A172 (cell line): ENCODE data around the gene OSTN. TPM values are rescaled to one million over a fixed set of nuclear protein-coding genes. Genes with fewer than 3 reads are reported as not detected.
"Not testable (repeated sequence)": the region's sequence is repeated elsewhere in the genome, so short reads cannot be mapped to it uniquely, and the experiment has no call there.

Experiments used
- DNase-seq: peaks from one replicate; pipeline ENCODE4 v3.0.0-alpha.2; 2015; ENCODE audit warnings: low spot score
- total RNA-seq: library from RNA; depleted of rRNA; stranded (reverse); fragments of >200 nt; shearing (Covaris generic); gene quantifications from 2 replicates; pipeline ENCODE4 v1.2.3, GENCODE V29; 2014

The OSTN gene
- total RNA-seq, 1 experiment from 2014 or later: not detected

DNA sequence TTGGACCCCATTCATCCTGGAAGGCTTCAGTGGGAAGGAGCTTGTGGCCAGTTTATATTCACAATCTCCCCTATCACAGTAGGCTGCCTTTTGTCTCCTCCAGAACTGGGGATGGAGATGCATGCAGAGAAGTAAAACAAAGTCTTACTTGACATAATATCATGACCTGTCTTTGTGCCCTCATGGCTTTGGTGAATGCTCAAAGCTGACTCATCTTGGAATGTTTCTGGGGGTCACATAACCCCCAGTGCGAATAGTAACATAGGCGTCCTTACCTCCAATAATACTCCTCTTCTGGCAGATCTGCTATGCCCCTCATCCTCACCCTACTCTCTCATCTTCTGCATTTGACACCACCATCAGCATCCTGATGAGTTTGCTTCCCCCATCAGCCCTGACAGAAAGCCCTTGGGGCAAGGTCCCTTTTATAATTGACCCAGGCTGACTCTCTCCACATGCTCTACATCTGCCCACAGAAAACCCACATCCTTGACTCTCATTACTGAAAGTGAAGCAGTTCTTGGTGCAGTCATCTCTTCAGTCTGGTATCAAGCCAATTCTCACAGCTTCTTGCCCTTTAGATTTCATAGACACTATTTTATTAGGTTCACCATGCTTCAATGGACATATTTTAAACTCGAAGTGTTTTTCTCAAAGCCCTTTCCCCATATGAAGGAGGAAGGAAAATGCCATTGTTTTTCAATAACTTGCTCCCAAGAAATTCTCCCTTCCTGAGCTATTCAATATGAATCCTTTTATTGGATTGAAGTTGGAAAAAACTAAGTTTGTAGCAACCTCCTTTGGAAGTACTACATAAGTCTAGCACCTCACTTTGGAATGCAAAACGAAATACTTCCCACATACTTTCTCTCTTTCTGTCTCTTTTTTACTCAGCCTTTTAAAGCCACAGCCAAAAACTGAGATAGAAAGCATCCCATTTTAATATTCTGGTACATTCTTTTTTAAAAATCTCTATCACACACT, 36.6 kb downstream of the OSTN start:
- peak; percentile 11 for DNase-seq

DNA sequence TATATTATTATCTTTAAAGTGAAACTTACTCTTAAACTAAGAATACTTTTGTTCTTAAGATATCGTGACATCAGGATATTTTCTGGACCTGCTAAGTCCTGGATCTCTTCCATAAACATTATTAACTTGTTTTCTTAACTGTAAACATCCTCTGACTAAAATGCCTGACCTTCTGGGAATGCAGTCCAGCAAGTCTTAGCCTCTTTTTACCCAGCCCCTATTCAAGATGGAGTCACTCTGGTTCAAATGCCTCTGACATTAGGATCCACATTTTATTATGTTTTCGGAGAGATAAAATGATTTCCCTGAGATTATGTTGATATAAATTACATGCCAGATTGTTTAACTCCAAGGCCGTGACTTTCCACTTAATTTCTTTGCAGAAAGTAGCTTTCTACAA, 37.6 kb downstream of the OSTN start:
- DNase-seq: no peak

DNA sequence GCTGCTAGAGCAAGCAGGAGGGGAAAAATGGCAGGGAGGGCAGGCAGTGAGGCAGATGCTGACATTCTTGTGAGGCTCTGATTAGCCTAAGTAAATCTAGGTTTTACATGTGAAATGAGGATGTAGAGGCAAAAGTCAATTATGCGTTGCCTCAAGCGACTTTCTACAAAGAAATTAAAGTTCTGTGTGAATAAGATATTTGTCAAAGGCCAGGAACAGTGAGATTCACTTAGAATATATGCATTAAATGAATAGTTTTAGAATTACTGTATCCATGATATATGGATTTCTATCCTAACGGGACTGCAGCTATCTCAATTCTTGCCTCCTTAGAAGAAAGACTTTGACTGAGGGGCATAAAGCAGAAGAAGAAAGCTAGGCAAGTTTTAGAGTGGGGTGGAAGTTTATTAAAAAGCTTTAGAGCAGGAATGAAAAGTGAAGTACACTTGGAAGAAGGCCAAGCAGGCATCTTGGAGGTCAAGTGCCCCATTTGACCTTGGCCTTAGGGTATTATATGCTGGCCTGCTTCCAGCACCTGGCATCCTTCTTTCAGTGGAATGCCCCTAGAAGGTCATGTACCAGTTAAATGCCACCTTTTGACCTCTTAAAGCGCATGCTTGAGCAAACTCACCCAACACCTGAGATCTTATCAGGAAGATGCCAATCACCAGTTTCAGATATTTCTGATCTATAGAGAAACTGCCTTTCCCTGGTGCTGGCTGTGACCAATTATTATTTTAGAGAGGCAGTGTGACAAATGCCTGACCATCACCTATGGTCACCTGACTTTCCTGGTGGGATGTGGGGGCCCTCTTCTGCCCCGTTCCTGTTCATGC, 38.2 kb downstream of the OSTN start:
- DNase-seq: no peak

DNA sequence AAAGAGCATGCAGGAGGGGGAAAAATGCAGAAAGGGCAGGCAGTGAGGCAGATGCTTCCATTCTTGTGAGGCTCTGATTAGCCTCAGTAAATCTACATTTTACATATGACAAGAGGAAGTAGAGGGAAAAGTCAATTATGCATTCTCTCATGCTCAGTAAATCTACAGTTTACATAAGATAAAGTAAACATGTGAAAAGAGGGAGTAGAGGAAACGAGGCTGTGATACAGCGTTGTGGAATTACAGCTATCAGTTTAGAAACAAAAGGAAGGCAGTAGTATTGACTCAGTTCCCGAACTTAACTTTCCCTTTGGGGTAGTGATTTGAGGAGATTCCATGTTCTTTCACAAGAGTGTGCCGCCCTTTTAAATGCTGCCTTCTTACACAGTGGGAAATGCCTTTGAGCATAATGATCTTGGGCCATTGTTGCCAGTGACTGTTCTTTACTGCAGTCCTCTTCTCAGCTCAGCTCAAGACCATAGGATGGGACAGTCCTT, 39.3 kb downstream of the OSTN start:
- peak; percentile 13 for DNase-seq

DNA sequence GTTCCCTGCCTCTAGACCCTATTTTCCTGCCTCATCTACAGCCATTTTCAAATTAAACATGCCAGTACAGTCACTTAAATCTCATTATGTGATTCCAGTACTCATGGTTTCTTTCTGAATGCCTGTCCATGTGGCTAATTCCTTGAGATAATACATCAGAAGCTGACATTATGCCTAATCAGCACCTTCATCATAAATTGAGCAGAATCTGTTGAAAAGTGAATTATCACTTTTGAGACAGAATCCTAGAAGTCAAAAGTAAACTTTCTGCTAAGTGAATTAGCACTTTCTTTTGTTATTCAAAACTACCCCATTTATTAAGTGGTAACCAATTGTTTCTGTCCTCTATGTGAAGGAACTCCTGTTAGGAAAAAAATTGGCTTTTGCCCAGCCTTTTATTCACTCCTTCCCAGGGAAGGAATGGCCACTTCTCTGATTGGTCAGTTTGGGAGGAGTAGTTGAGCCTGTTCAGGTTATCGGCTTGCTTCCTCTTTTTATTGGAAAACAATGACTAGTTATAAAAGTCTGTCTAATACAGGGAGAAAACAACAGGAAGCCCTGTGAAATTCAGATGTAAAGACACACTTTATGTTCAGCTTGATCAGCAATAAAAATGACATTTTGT, 40.5 kb downstream of the OSTN start:
- no peak for DNase-seq

DNA sequence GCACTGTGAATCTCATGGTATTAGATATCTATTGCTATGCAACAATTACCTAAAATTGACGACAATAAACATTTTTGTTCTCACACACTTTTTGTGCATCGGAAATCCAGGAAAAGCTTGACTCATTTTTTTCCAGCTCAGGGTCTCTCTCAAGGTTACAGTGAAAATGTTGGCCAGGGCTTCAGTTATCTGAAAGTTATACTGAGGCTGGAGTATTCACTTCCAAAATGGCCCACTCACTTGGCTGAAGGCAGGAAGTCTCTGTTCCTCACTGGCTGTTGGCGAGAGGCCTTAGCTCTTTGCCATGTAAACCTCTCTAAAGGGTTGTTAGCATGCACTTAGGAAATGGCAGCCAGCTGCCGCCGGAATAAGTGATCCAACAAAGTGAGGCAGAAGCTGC, 41.4 kb downstream of the OSTN start:
- no peak for DNase-seq

DNA sequence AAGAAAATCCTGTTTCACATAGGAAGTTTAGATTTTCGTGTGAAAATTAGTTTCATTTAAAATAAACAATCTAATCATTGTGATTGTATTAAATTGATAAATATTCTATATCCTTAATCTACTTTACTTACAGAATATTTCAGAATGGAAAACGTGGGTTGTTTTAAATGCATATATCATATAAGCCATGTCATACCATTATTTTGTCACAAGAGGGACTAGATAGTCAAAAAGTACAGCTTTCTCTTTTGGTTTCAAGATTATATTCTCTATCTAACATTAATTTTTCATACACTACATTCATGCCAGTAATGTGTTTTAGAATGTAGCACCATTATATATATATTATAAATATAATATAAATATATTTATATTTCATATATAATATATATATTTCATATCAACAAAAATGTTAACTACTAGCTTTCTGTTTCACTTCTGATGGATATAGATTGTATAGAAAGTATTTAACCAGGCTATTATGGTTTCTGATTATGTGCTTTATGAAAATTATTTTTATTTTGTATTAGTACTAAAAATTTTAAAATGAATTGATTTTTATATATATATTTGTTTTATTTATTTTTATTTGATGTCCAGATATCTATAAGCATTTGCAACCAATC, 45.3 kb downstream of the OSTN start:
- DNase-seq: no peak

DNA sequence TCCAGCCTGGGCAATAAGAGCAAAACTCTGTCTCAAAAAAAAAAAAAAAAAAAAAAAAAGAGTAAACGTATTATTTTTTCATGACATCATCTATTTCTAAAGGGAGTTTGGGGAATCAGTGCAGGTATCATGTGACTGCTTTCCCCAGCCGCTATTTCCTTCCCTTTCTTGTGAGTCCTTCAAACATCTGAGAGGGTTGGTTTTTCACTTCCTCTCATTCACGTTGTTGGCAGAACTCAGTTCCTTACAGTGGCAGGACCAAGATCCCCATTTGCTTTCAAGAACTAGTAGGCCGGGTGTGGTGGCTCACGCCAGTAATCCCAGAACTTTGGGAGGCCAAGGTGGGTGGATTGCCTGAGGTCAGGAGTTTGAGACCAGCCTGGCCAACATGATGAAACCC, 47.0 kb downstream of the OSTN start:
- not testable (repeated sequence) for DNase-seq

DNA sequence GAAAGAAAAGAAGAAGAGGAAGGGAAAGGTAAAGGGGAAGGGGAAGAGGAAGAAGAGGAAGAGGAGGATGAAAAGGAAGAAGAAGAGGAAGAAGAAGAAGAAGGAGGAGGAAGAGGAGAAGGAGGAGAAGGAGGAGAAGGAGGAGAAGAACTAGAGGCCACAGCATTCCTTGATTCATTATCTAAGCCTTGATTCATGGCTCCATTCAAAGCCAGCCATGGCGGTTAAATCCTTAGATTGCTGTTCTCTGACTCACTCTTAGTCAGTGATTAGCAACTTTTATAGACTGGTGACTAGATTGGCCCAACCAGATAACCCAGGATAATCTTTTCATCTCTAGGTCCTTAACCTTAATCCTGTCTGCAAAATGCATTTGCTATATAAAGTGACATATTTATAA, 47.6 kb downstream of the OSTN start:
- peak; percentile 95 for DNase-seq

DNA sequence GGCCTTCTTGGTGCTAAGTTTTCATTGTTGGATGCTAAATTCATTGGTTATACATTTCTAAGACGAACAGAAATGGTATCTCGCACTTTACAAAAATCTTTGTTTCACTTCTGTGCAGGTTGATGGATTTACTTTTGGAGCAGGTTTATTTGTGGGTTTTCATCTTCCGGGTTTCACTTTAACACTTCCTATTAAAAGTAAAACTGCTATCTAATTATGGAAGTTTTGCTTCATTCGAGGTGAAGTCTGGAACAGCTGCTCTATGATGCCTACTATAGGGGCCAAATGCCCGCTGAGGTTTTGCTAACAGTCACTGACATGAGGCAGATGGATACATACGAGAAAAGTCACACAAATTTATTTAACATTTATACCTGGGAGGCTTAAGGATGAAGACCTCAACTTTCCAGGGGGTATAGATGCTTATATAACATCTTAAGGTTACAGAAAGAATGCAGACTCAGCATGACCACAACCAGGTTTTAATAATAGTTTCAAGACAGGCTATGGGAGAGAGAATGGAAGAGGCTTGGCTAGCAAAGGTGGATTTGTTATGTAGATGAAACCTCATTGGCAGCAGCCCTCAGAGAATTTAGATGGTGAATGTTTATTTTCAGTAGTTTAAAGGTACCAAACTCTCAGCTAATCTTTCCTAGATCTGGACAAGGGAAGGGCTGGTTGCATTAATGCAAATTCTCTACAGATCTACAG, 54.2 kb downstream of the OSTN start:
- DNase-seq: no peak

DNA sequence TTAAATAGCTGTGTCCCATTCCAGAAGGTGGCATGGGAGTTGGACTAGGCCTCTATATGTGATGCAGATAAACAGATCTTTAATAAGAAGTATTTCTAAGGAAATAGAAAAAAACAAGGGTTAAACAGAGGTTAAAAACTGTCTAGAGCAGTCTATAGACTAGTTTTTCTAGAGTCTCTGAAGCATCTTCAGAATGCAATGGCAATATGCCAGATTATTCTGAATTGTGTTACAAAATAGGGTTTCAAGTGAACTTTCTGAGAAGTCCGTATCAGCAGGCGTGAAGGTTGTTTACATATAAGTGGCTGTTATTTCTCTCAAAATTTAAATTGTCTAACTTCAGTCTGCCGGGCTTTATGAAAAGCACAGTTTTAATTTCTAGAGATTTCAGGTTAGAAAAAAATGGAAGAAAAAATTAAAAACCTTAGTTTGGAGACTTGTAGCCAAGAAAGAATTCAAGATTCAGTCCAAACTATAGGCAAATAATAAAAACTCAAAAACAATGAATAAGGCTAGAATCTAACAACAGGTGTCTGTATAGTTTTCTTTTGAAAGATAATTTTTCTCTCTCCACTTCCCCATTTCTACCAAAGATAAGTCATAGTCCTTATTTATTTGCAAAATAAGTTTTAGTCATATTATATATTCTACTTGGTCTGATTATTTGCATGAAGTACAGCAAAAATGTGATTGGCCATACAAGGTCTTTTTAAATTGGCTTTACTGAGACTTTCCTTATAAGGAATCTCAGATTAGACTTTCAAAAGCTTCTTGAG, 55.2 kb downstream of the OSTN start:
- DNase-seq: no peak

DNA sequence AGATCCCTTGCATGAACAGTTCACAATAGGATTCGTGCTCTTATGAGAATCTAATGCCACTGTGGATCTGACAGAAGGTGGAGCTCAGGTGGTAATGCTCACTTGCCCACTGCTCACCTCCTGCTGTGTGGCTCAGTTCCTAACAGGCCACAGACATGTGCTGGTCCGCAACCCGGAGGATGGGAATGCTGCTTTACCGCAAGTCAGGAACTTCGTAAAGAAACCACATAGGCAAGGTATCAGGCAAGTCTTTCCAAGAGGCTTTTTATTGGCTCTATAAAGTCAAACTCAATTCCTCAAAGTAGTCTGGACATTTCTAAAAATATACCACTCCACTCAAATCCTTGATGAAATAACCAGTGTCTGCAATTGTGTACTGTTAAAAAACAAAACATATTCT, 56.1 kb downstream of the OSTN start:
- DNase-seq: peak; percentile 38

DNA sequence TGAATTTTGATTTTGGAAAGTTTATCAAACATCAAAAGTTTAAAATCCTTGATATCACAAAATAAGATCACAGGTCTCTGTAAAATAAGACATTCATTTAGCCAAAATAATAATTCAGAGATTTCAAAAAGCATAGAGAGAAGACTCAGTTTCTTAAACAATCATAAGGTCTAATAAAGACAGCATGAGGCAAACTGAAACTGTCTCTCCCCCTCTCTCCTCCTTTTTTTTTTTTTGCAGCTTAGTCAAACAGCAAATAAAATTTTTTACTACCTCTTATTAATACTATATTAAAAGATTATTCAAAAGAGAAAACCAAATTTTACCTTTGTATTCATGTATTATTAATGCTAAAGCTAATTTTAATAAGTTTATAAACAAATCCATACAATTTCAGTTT, 57.4 kb downstream of the OSTN start:
- DNase-seq: no peak

DNA sequence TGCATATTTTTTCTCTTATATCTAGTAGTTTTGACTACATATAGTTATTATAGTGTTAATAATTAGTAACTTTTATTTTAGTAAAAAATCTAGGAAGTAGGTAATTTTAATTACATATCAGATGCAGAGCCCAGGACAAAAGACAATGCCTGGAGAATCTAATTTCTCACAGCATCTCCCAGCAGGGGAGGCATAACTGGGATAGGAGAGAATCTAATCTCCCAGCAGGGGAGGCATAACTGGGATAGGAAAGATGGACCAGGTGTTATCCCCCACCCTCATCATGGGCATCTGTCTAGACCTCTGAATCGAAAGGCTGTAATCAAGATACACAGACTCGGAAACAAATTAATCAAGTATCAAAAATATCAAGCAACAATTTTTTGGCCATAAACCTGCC, 58.2 kb downstream of the OSTN start:
- no peak for DNase-seq

DNA sequence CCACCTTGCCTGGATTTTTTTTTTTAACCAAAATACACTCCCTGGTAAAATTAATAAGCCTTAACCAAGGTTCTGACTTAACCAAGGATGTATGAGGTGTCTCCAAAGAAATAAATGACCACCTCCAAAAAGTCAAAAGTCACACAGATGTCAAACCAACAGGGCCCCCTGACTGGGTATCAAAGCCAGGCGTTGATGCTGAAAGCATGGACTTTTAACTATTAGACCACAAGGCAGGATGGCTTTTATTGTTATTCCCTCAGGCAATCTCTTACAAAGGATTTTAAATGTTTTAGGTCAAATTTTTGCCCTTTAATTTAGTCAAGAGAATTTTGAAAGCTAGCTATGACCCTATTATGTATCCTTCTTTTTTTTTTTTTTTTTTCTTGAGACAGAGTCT, 60.4 kb downstream of the OSTN start:
- no peak for DNase-seq

DNA sequence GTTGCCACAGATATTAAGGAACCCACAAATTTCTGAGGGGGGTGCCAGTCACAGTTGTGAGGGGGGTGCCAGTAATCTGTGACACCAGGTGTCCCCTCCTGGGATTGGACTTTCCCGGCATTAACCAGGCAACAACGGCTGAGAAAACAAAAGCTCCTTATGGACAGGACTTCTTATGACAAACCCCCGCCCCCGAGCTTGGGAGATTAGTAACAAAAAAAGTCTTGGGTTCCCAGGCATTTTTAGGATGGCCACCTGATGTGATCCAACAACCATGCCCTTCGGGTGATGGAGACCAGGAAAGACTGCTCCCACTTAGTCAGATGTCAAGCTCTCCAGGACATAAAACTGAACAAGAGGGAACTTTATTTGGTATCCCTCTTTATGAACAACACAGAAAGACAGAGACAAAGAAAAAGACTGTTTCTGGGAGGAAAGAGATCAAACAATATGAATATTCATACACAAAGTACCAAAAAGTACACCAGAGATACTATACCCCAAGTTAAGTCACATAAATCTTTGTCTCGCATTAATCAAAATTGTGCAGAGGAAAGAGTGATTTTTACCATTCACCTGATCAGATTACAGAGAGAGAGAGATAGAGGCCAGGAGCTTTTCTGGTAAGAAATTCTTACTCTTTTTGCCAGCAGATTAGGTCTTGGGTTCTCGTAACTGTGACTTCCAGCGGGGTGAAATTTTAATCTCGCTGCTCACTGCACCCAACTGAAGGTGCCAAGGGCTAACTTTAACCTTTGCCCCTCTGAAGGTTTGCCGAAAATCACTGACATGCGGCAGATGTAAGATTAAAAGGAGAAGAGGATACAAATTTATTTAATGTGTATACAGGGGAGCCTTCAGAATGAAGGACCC, 61.6 kb downstream of the OSTN start:
- DNase-seq: no peak

DNA sequence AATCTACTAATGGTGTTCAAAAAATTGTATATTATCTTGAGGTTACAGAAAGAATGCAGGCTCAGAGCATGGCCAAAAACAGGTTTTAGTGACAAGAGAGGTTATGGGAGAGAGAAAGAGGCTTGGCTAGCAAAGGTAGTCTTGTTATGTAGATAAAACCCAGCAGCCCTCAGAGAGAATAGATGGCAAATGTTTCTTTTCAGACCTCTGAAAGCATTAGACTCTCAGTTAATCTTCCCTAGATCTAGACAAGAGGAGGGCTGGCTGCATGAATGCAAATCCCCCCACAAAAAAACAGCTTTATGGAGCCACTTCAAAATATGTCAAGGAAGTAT, 62.2 kb downstream of the OSTN start:
- no peak for DNase-seq

DNA sequence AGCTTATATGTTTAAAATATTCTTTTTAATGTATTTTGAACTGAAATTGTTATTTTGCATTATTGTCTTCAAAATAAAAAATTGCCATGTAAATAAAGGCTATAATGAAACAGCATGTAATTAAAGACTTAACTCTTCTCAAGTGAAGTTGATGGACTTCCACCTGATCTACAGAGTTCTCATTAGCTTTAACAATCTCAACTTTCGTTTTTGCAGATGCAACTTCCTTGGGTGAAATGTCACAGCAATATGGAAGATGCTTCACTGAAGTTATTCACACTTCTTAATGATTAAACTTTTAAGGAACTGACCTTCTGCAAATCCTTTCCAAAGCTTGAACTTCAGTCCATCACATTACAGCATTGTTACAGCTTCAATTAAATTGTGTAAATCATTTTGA, 63.6 kb downstream of the OSTN start:
- DNase-seq: no peak

DNA sequence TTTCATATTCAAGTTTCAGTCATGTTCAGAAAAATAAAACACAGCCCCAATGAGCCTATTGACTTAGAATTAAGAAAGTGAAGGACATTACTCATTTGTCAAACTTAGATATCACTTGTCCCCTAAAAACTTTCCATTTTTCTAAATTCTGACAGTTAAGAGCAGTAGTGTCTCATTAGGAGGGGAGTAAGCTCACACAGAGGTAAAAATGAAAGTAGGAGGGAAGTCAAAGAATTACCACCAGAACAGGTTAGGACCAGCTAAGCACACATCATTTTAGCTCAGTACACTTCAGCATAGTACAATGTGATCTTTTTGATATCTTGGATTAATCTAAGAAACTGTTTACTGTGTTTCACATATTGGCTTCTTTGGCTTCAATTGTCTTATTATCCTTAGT, 64.3 kb downstream of the OSTN start:
- DNase-seq: no peak
